Measurements from ENCODE around the gene ZNF792. TPM values are rescaled to one million over a fixed set of nuclear protein-coding genes. Genes with fewer than 3 reads are reported as not detected.
"Not testable (repeated sequence)": the region's sequence is repeated elsewhere in the genome, so short reads cannot be mapped to it uniquely, and the experiment has no call there.

ZNF792 gene
- total and polyA plus RNA-seq, 12 donors, result 1.6 to 5.9 (median 3.6) TPM

DNA sequence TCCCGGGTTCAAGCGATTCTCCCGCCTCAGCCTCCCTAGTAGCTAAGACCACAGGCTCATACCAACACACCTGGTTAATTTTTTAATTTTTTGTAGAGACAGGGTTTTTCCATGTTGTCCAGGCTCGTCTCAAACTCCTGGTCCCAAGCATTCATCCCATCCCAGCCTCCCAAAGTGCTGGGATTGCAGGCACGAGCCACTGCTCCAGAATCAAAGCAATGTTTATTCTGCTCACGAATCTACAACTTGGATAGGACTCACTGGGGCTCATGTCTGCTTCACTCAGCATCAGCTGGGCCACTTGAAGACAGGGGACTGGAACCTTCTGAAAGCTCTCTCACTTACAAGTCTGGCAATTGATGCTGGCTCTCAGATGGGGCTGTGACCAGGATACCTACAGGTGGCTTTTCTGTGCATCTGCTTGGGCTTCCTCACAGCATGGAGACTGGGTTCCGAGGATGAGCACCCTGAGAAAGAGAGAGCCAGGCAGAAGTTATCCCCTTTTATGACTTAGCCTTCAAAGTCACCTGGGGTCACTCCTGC, 8.2 kb upstream of the ZNF792 start:
- WGBS, 2 donors, result 85 to 91% methylated on average over 7 of the region's 7 CpGs
- intact Hi-C loops (cut with DNase I), result loop anchor here in 9 of 10 donors (2.0 to 10.0 kb wide), 9 partner anchors 40 to 293 kb away; partner anchors contain the start of genes FXYD1 (in 1 of the 9), LGI4 (in 1 of the 9) and USF2 (in 1 of the 9)
- Histone ChIP-seq H3K36me3 (no peaks in the 10 kb centered on the region), H3K27me3 (no peaks in the 10 kb centered on the region), H3K4me1 (peaks cover 0 to 32% (median 0%) of the 10 kb centered on the region in 9 donors), H3K27ac (no peak overlapping the region), H3K9me3 (peaks cover 0 to 19% (median 0%) of the 10 kb centered on the region in 11 donors), H3K4me3 (no peak overlapping the region)
- ATAC-seq (no peak), DNase-seq (no peak)
- TF ChIP-seq, protein P1, sequence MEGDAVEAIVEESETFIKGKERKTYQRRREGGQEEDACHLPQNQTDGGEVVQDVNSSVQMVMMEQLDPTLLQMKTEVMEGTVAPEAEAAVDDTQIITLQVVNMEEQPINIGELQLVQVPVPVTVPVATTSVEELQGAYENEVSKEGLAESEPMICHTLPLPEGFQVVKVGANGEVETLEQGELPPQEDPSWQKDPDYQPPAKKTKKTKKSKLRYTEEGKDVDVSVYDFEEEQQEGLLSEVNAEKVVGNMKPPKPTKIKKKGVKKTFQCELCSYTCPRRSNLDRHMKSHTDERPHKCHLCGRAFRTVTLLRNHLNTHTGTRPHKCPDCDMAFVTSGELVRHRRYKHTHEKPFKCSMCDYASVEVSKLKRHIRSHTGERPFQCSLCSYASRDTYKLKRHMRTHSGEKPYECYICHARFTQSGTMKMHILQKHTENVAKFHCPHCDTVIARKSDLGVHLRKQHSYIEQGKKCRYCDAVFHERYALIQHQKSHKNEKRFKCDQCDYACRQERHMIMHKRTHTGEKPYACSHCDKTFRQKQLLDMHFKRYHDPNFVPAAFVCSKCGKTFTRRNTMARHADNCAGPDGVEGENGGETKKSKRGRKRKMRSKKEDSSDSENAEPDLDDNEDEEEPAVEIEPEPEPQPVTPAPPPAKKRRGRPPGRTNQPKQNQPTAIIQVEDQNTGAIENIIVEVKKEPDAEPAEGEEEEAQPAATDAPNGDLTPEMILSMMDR (IDR thresholded peaks at IDR 0.05), result no peak

- peaks cover 0 to 20% (median 0%) of the 10 kb centered on the region in 9 donors for H3K4me1 ChIP-seq
Observed at GRCh38 chr19:34970185-34970780, 6.3 kb upstream of the ZNF792 start.

DNA sequence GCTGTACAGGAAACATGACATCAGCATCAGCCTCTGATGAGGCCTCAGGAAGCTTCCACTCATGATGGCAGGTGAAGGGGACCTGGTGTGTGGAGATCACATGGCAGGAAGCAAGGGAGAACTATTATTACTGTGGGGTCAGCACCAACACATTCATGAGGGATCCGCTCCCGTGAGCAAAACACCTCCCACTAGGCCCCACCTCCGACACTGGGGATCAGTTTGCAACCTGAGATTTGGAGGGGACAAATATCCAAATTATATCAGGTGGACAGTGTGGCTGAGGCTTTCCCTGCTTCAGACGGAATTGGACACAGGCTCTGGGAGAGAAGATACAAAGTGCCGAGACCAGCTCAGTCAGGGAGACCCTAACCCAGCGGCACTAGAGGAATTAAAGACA, 5.7 kb upstream of the ZNF792 start:
- peaks cover 0 to 15% (median 0%) of the 10 kb centered on the region in 9 donors for H3K4me1 ChIP-seq
- H3K4me3 ChIP-seq, result no peak overlapping the region
- no peak overlapping the region for H3K27ac ChIP-seq
- intact Hi-C loops (cut with DNase I), result loop anchor here in 7 of 10 donors (5.0 to 10.0 kb wide), 6 partner anchors 43 to 295 kb away; partner anchors contain the start of genes FXYD1 (in 1 of the 7), LGI4 (in 1 of the 7) and USF2 (in 1 of the 7)
- peaks cover 0 to 16% (median 0%) of the 10 kb centered on the region in 11 donors for H3K9me3 ChIP-seq
- 91 to 94% methylated on average over 6 of the region's 6 CpGs for WGBS, 2 donors
- H3K27me3 ChIP-seq, result no peaks in the 10 kb centered on the region
- TF ChIP-seq, protein P1 (IDR thresholded peaks at IDR 0.05), result no peak
- ATAC-seq (no peak), DNase-seq (no peak)
- H3K36me3 ChIP-seq, result no peaks in the 10 kb centered on the region

More at GRCh38 chr19:34970185-34970780, 6.3 kb upstream of the ZNF792 start:
- not testable (repeated sequence) for DNase-seq, H3K4me3 ChIP-seq, ATAC-seq, H3K27ac ChIP-seq, H3K36me3 ChIP-seq, H3K27me3 ChIP-seq
- 87 to 88% methylated on average over 12 of the region's 12 CpGs for WGBS, 2 donors
- H3K9me3 ChIP-seq, result peaks cover 0 to 16% (median 0%) of the 10 kb centered on the region in 11 donors
- intact Hi-C loops (cut with DNase I), result loop anchor here in 7 of 10 donors (5.0 to 10.0 kb wide), 6 partner anchors 42 to 295 kb away; partner anchors contain the start of genes FXYD1 (in 1 of the 7), LGI4 (in 1 of the 7) and USF2 (in 1 of the 7)

- TF ChIP-seq, protein P1 (IDR thresholded peaks at IDR 0.05), result no peak
- Histone ChIP-seq H3K4me3 (no peak overlapping the region), H3K36me3 (no peaks in the 10 kb centered on the region), H3K27ac (no peak overlapping the region), H3K27me3 (no peaks in the 10 kb centered on the region), H3K9me3 (peaks cover 0 to 17% (median 0%) of the 10 kb centered on the region in 11 donors), H3K4me1 (peaks cover 0 to 13% (median 8%) of the 10 kb centered on the region in 9 donors)
- intact Hi-C loops (cut with DNase I), result no loop called here
- DNase-seq, result no peak
- no peak for ATAC-seq
- WGBS, 2 donors, result 77 to 85% methylated on average over 6 of the region's 6 CpGs
Observed at GRCh38 chr19:34967551-34967950, 3.5 kb upstream of the ZNF792 start.

GRCh38 chr19:34965505-34965904, 1.5 kb upstream of the ZNF792 start:
- H3K27me3 ChIP-seq; intact Hi-C loops (cut with DNase I); H3K27ac ChIP-seq; H3K4me3 ChIP-seq; DNase-seq; ATAC-seq: not testable (repeated sequence)
- Histone ChIP-seq H3K9me3 (peaks cover 0 to 38% (median 11%) of the 10 kb centered on the region in 11 donors), H3K4me1 (peaks cover 0 to 21% (median 17%) of the 10 kb centered on the region in 9 donors), H3K36me3 (peaks cover 0 to 17% (median 8%) of the 10 kb centered on the region in 9 donors)
- WGBS, 2 donors, result 82 to 91% methylated on average over 5 of the region's 5 CpGs

Data from heart right ventricle (tissue), 16 donors.